ENCODE data around the gene HOXD12.

GRCh38 chr2:176146101-176146500 is 46.5 kb downstream of the HOXD12 start:
- TF ChIP-seq, protein P1, sequence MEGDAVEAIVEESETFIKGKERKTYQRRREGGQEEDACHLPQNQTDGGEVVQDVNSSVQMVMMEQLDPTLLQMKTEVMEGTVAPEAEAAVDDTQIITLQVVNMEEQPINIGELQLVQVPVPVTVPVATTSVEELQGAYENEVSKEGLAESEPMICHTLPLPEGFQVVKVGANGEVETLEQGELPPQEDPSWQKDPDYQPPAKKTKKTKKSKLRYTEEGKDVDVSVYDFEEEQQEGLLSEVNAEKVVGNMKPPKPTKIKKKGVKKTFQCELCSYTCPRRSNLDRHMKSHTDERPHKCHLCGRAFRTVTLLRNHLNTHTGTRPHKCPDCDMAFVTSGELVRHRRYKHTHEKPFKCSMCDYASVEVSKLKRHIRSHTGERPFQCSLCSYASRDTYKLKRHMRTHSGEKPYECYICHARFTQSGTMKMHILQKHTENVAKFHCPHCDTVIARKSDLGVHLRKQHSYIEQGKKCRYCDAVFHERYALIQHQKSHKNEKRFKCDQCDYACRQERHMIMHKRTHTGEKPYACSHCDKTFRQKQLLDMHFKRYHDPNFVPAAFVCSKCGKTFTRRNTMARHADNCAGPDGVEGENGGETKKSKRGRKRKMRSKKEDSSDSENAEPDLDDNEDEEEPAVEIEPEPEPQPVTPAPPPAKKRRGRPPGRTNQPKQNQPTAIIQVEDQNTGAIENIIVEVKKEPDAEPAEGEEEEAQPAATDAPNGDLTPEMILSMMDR (IDR thresholded peaks at IDR 0.05), result no peak
- TF ChIP-seq POLR2A (IDR thresholded peaks at IDR 0.05), result no peak

Measured in lower leg skin (tissue), 3 donors.